ENCODE measurements around the gene WFDC6.

WFDC6 gene

DNA sequence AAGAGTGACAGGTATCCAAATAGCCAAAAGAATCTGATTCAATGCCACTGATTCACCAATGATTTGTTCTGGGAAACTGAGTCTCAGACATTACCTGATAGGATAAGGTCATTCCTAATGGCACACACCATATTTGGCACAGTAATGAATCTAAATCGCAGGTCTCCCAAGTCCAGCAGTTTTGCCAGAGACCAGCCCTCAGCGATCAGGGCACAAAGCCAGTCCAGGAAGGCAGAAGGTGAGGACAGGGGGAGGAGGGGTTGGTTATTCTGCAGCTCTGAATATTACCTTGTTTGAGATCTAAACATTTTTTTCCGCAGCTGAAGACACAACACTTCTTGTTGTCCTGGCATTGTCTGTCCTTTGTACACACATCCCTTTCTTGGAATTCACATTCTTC lies 6.1 kb upstream of the WFDC6 start:
- H3K79me2 ChIP-seq (ENCODE audit: insufficient read depth, low read depth): no peaks in the 10 kb centered on the region
- H3K36me3 ChIP-seq (ENCODE audit: insufficient read depth): no peaks in the 10 kb centered on the region
- H3K27ac ChIP-seq: no peak overlapping the region
- H3K9ac ChIP-seq: no peak overlapping the region
- H3K4me1 ChIP-seq (ENCODE audit: low read depth, poor library complexity, severe bottlenecking): no peaks in the 10 kb centered on the region
- H4K20me1 ChIP-seq (ENCODE audit: insufficient read depth): no peaks in the 10 kb centered on the region
- no peaks in the 10 kb centered on the region for H3K27me3 ChIP-seq (ENCODE audit: insufficient read depth, low read depth)
- H3K4me3 ChIP-seq (IDR thresholded peaks at IDR 0.05; ENCODE audit: insufficient read depth, low read depth, low read length): no peak overlapping the region
- no peak overlapping the region for H3K4me2 ChIP-seq
- no peak overlapping the region for H2AFZ ChIP-seq (ENCODE audit: low read depth)
- TF ChIP-seq, protein P1, sequence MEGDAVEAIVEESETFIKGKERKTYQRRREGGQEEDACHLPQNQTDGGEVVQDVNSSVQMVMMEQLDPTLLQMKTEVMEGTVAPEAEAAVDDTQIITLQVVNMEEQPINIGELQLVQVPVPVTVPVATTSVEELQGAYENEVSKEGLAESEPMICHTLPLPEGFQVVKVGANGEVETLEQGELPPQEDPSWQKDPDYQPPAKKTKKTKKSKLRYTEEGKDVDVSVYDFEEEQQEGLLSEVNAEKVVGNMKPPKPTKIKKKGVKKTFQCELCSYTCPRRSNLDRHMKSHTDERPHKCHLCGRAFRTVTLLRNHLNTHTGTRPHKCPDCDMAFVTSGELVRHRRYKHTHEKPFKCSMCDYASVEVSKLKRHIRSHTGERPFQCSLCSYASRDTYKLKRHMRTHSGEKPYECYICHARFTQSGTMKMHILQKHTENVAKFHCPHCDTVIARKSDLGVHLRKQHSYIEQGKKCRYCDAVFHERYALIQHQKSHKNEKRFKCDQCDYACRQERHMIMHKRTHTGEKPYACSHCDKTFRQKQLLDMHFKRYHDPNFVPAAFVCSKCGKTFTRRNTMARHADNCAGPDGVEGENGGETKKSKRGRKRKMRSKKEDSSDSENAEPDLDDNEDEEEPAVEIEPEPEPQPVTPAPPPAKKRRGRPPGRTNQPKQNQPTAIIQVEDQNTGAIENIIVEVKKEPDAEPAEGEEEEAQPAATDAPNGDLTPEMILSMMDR (conservative IDR thresholded peaks at IDR 0.05; ENCODE audit: low read depth, low read length): no peak

DNA sequence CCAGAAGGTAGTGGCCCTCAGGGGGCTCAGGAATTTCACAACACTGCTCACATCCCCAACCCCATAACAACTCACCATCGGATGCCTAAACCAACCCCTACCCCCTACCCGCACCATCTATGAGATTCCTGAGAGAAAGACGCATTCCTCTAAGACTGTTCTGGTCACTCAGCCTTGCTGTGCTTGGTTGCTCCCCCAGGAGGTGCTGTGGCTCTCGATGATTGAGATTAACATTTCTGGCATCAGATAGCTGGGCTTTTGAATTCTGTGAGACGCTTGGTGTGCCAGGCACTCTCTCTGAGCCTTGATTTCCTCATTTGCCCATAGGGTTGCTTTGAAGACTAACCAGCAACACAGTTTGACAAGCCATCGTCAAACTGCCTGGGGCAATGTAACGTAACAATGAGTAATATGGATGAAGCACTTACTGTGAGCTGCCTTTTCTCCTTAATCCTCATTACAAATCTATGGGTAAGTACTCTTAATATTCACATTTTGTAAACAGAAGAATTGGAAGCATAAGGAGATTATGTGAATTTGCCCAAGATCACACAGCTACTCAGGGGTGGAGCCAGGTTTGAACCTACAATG lies 978 bp downstream of the WFDC6 start:
- H3K27me3 ChIP-seq (ENCODE audit: insufficient read depth, low read depth): no peaks in the 10 kb centered on the region
- no peak overlapping the region for H3K27ac ChIP-seq

DNA sequence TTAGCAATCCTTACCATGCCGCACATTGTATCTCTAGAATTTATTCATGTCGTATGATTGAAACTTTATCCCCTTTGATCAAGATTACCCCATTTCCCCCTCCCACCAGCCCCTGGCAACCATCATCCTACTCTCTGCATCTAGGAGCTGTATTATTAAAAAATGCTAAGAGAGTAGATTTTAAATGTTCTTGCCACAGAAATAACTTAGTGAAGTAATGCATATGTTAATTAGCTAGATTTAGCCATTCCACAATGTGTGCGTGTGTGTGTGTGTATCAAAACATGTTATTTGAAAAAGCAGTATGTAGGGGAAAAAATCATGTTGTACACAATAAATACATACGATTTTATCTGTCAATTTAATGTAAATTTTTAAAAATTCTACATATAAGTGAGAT lies 12.0 kb downstream of the WFDC6 start:
- Histone ChIP-seq H3K79me2 (ENCODE audit: insufficient read depth, low read depth) (no peaks in the 10 kb centered on the region), H3K9ac (no peak overlapping the region), H3K27me3 (ENCODE audit: insufficient read depth, low read depth) (no peaks in the 10 kb centered on the region), H2AFZ (ENCODE audit: low read depth) (no peak overlapping the region), H3K36me3 (ENCODE audit: insufficient read depth) (no peaks in the 10 kb centered on the region), H3K4me3 (IDR thresholded peaks at IDR 0.05; ENCODE audit: insufficient read depth, low read depth, low read length) (no peak overlapping the region), H3K4me2 (no peak overlapping the region), H4K20me1 (ENCODE audit: insufficient read depth) (no peaks in the 10 kb centered on the region), H3K4me1 (ENCODE audit: low read depth, poor library complexity, severe bottlenecking) (no peaks in the 10 kb centered on the region), H3K27ac (no peak overlapping the region)
- TF ChIP-seq, protein P1 (conservative IDR thresholded peaks at IDR 0.05; ENCODE audit: low read depth, low read length): no peak

More for the DNA sequence above, 978 bp downstream of the WFDC6 start:
- TF ChIP-seq, protein P1 (conservative IDR thresholded peaks at IDR 0.05; ENCODE audit: low read depth, low read length): no peak
- no peak overlapping the region for H3K4me3 ChIP-seq (IDR thresholded peaks at IDR 0.05; ENCODE audit: insufficient read depth, low read depth, low read length)
- no peaks in the 10 kb centered on the region for H4K20me1 ChIP-seq (ENCODE audit: insufficient read depth)
- no peaks in the 10 kb centered on the region for H3K79me2 ChIP-seq (ENCODE audit: insufficient read depth, low read depth)
- no peaks in the 10 kb centered on the region for H3K36me3 ChIP-seq (ENCODE audit: insufficient read depth)
- H3K9ac ChIP-seq: no peak overlapping the region
- no peak overlapping the region for H2AFZ ChIP-seq (ENCODE audit: low read depth)
- H3K4me1 ChIP-seq (ENCODE audit: low read depth, poor library complexity, severe bottlenecking): no peaks in the 10 kb centered on the region
- H3K4me2 ChIP-seq: no peak overlapping the region

DNA sequence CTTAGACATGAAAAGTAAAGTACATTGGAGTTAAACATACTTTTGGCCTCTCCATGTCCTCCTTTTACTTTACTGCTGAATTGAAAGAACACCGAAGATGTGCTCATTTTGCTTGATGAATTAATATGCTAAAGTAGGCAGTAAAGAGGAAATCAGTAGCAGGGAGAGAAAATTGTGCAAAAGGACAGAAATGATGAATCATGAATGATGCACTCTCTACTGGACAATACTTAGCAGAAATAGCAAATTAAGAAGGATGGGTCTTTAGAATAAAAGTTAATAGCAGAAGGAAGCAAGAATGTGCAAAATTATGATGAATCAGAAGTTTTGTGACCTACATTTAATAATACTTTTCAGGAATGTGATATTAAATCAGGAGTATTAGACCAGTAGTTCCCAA lies 15.5 kb downstream of the WFDC6 start:
- Histone ChIP-seq H3K4me3 (IDR thresholded peaks at IDR 0.05; ENCODE audit: insufficient read depth, low read depth, low read length) (no peak overlapping the region), H3K27ac (no peak overlapping the region), H3K4me1 (ENCODE audit: low read depth, poor library complexity, severe bottlenecking) (no peaks in the 10 kb centered on the region), H3K4me2 (no peak overlapping the region), H4K20me1 (ENCODE audit: insufficient read depth) (no peaks in the 10 kb centered on the region), H2AFZ (ENCODE audit: low read depth) (no peak overlapping the region), H3K79me2 (ENCODE audit: insufficient read depth, low read depth) (no peaks in the 10 kb centered on the region), H3K9ac (no peak overlapping the region), H3K36me3 (ENCODE audit: insufficient read depth) (no peaks in the 10 kb centered on the region), H3K27me3 (ENCODE audit: insufficient read depth, low read depth) (no peaks in the 10 kb centered on the region)
- TF ChIP-seq, protein P1 (conservative IDR thresholded peaks at IDR 0.05; ENCODE audit: low read depth, low read length): no peak
